Large intestine (tissue), 3 donors: ENCODE measurements around the gene CDCA3. TPM values are rescaled to one million over a fixed set of nuclear protein-coding genes. Genes with fewer than 3 reads are reported as not detected.

ENCODE experiments used
- DNase-seq, 2 donors: peaks; one replicate each; pipeline versions ENCODE4 v3.0.0 to v3.0.0-alpha.2; 2013
- H3K27ac ChIP-seq: one replicate; pipeline ENCODE4 v1.5.1; 2013; ENCODE audit warnings: low read length
- H3K27me3 ChIP-seq: 2 replicates; pipeline ENCODE4 v1.6.1; 2013; ENCODE audit warnings: low read length; ENCODE audit not compliant: control insufficient read depth, insufficient read depth
- H3K36me3 ChIP-seq: 2 replicates; pipeline ENCODE4 v1.6.1; 2013; ENCODE audit warnings: low read length; ENCODE audit not compliant: control insufficient read depth, insufficient read depth
- H3K4me1 ChIP-seq: one replicate; pipeline ENCODE4 v1.6.1; 2013; ENCODE audit warnings: low read length; ENCODE audit not compliant: control insufficient read depth, insufficient read depth
- H3K4me3 ChIP-seq: one replicate; pipeline ENCODE4 v1.5.1; 2013; ENCODE audit warnings: low read length
- H3K9me3 ChIP-seq: one replicate; pipeline ENCODE4 v1.6.1; 2013; ENCODE audit warnings: mild to moderate bottlenecking, low read depth, low read length, moderate library complexity; ENCODE audit not compliant: control insufficient read depth
- WGBS: methylation state at CpG from one replicate; pipeline ENCODE4 v1.1.5; 2013; ENCODE audit warnings: low lambda C conversion rate; ENCODE audit not compliant: insufficient coverage; 5-methylcytosine and 5-hydroxymethylcytosine counted together
- polyA plus RNA-seq: library from polyadenylated mRNA; unstranded; fragments of 120-200 nt; gene quantifications from one replicate; pipeline ENCODE4 v1.2.1, GENCODE V29; 2013

CDCA3 gene
- polyA plus RNA-seq, 1 donor: 29.1 TPM

- no peak for DNase-seq
- Histone ChIP-seq H3K4me1 (no peaks in the 10 kb centered on the region), H3K36me3 (no peaks in the 10 kb centered on the region), H3K9me3 (no peaks in the 10 kb centered on the region), H3K4me3 (no peak overlapping the region), H3K27ac (no peak overlapping the region), H3K27me3 (peaks cover 2% of the 10 kb centered on the region)
- WGBS: 50% methylated on average over 1 of the region's 1 CpG
These were observed 43.9 kb downstream of the CDCA3 start for GRCh38 chr12:6807170-6807569.

- Histone ChIP-seq H3K27ac (no peak overlapping the region), H3K4me3 (no peak overlapping the region), H3K4me1 (no peaks in the 10 kb centered on the region), H3K36me3 (no peaks in the 10 kb centered on the region), H3K27me3 (no peaks in the 10 kb centered on the region), H3K9me3 (no peaks in the 10 kb centered on the region)
- WGBS: 100% methylated on average over 1 of the region's 5 CpGs
- DNase-seq: no peak
These were observed 51.9 kb downstream of the CDCA3 start for GRCh38 chr12:6799147-6799546.

Other genes starting within 250 kb of the CDCA3 start
- 132 TPM for gene CHD4, start 243.9 kb downstream of the CDCA3 start, polyA plus RNA-seq
- 21.4 TPM for gene LPAR5, start 215.3 kb downstream of the CDCA3 start, polyA plus RNA-seq
- gene ACRBP, start 203.9 kb downstream of the CDCA3 start, polyA plus RNA-seq: 4.0 TPM
- 61.1 TPM for gene ING4, start 188.2 kb downstream of the CDCA3 start, polyA plus RNA-seq
- gene ZNF384, start 161.9 kb downstream of the CDCA3 start, polyA plus RNA-seq: 86.3 TPM
- gene PIANP, start 150.5 kb downstream of the CDCA3 start, polyA plus RNA-seq: 5.4 TPM
- 42.2 TPM for gene COPS7A, start 127.2 kb downstream of the CDCA3 start, polyA plus RNA-seq
- 174 TPM for gene MLF2, start 98.1 kb downstream of the CDCA3 start, polyA plus RNA-seq
- 242 TPM for gene PTMS, start 84.9 kb downstream of the CDCA3 start, polyA plus RNA-seq
- 2.1 TPM for gene LAG3, start 78.8 kb downstream of the CDCA3 start, polyA plus RNA-seq
- 17.4 TPM for gene CD4, start 61.8 kb downstream of the CDCA3 start, polyA plus RNA-seq
- 7.9 TPM for gene GPR162, start 29.5 kb downstream of the CDCA3 start, polyA plus RNA-seq
- 15.6 TPM for gene P3H3, start 22.9 kb downstream of the CDCA3 start, polyA plus RNA-seq
- 5.9 TPM for gene GNB3, start 10.4 kb downstream of the CDCA3 start, polyA plus RNA-seq
- 49.7 TPM for gene USP5, start 864 bp upstream of the CDCA3 start, polyA plus RNA-seq
- 564 TPM for gene TPI1, start 16.2 kb upstream of the CDCA3 start, polyA plus RNA-seq
- gene SPSB2, start 22.0 kb upstream of the CDCA3 start, polyA plus RNA-seq: 15.3 TPM
- 8.2 TPM for gene LRRC23, start 53.5 kb upstream of the CDCA3 start, polyA plus RNA-seq
- 18.6 TPM for gene ENO2, start 63.3 kb upstream of the CDCA3 start, polyA plus RNA-seq
- gene ATN1, start 76.7 kb upstream of the CDCA3 start, polyA plus RNA-seq: 66.6 TPM
- gene RNU7-1, start 92.5 kb upstream of the CDCA3 start, polyA plus RNA-seq: not detected
- gene C12orf57, start 92.7 kb upstream of the CDCA3 start, polyA plus RNA-seq: 141 TPM
- gene PTPN6, start 100.1 kb upstream of the CDCA3 start, polyA plus RNA-seq: 34.6 TPM
- 225 TPM for gene PHB2, start 119.4 kb upstream of the CDCA3 start, polyA plus RNA-seq
- 38.8 TPM for gene EMG1, start 119.6 kb upstream of the CDCA3 start, polyA plus RNA-seq
- gene LPCAT3, start 167.2 kb upstream of the CDCA3 start, polyA plus RNA-seq: 81.6 TPM
- gene C1S, start 209.4 kb upstream of the CDCA3 start, polyA plus RNA-seq: 80.5 TPM
- gene C1R, start 241.2 kb upstream of the CDCA3 start, polyA plus RNA-seq: 56.5 TPM